HFFc6 (cell line): Measurements from ENCODE around the gene CYP2S1. TPM values are rescaled to one million over a fixed set of nuclear protein-coding genes. Genes with fewer than 3 reads are reported as not detected.

Experiments
- DNase-seq: peaks from one replicate; pipeline ENCODE4 v3.0.0-alpha.2; 2018
- H3K27ac Mint-ChIP-seq: 2 replicates; pipeline ENCODE4 v1.8.0; 2020; ENCODE audit warnings: mild to moderate bottlenecking, mixed read lengths
- H3K27me3 Mint-ChIP-seq: 2 replicates; pipeline ENCODE4 v1.8.0; 2021; ENCODE audit warnings: mild to moderate bottlenecking, moderate library complexity, mixed read lengths; ENCODE audit not compliant: insufficient read depth
- H3K36me3 Mint-ChIP-seq: 2 replicates; pipeline ENCODE4 v1.8.0; 2021; ENCODE audit warnings: low read depth, mixed read lengths
- H3K4me1 Mint-ChIP-seq: 2 replicates; pipeline ENCODE4 v1.8.0; 2020; ENCODE audit warnings: low read depth, mixed read lengths
- H3K4me3 Mint-ChIP-seq: 2 replicates; pipeline ENCODE4 v1.8.0; 2020; ENCODE audit warnings: mild to moderate bottlenecking, moderate library complexity, mixed read lengths
- H3K9me3 Mint-ChIP-seq: 2 replicates; pipeline ENCODE4 v1.8.0; 2020; ENCODE audit warnings: mild to moderate bottlenecking, mixed read lengths
- total RNA-seq, 6 experiments: library from RNA; stranded (reverse); fragmentation: NEBNext Ultra II Directional; extraction: Animal tissue kit (Norgen Biotek cat#: 25700); gene quantifications; 2 replicates in 1 of 6; 3 replicates in 5 of 6; pipeline ENCODE4 v1.2.3, GENCODE V29; 2021
- TF ChIP-seq, protein P1 (sequence below): fragments of 200-600 bp; sonication (generic); IDR thresholded peaks from 2 replicates; pipeline ENCODE4 v1.5.0; 2021; ENCODE audit warnings: antibody characterized with exemption, mild to moderate bottlenecking

The CYP2S1 gene
- total RNA-seq, 6 experiments from 2014 or later, result 0.65 to 1.6 (median 1.1) TPM

DNA sequence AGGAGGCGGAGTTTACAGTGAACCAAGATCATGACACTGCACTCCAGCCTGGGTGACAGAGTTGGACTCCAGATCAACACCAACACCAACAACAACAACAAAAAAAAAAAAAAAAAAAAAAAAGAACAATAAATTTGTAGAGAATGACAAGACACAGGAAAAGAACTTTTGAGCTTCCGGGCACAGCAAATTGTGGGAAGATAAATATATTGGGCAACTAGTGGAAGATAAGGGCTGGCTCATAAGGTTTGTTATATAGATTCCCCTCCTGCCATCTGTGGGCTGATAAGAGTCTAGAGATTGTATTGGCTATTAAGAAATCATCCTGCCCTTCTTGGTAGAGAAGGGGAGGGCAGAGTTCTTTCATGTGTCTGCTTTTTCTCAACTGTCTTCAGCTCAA, 33.1 kb upstream of the CYP2S1 start:
- TF ChIP-seq, protein P1, sequence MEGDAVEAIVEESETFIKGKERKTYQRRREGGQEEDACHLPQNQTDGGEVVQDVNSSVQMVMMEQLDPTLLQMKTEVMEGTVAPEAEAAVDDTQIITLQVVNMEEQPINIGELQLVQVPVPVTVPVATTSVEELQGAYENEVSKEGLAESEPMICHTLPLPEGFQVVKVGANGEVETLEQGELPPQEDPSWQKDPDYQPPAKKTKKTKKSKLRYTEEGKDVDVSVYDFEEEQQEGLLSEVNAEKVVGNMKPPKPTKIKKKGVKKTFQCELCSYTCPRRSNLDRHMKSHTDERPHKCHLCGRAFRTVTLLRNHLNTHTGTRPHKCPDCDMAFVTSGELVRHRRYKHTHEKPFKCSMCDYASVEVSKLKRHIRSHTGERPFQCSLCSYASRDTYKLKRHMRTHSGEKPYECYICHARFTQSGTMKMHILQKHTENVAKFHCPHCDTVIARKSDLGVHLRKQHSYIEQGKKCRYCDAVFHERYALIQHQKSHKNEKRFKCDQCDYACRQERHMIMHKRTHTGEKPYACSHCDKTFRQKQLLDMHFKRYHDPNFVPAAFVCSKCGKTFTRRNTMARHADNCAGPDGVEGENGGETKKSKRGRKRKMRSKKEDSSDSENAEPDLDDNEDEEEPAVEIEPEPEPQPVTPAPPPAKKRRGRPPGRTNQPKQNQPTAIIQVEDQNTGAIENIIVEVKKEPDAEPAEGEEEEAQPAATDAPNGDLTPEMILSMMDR, result no peak
- DNase-seq, result no peak
- Mint-ChIP-seq H3K4me1 (no peaks in the 10 kb centered on the region), H3K27me3 (peaks cover 4% of the 10 kb centered on the region), H3K9me3 (no peaks in the 10 kb centered on the region), H3K4me3 (no peak overlapping the region), H3K36me3 (no peaks in the 10 kb centered on the region), H3K27ac (no peak overlapping the region)

DNA sequence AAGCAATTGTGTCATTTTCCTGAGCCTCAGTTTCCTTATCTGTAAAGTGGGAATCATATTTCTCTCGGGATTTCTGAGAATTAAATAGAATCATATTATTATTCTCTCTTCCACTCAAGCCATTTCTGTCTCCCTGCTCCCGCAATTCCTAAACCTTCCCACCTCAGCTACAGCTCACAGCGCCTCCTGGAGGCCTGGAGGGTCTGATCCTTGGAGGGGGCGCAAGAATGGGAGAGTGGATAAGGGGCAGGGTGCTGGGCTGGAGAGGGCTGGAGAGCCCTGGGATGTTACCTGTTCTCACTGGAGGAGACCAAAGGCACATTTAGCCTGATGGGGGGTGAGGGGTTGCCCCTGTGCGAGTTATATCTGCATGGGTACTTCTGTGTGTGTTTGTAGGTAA, 31.1 kb upstream of the CYP2S1 start:
- H3K36me3 Mint-ChIP-seq, result no peaks in the 10 kb centered on the region
- DNase-seq, result no peak
- no peak overlapping the region for H3K27ac Mint-ChIP-seq
- H3K9me3 Mint-ChIP-seq, result no peaks in the 10 kb centered on the region
- no peak overlapping the region for H3K4me3 Mint-ChIP-seq
- no peaks in the 10 kb centered on the region for H3K4me1 Mint-ChIP-seq
- H3K27me3 Mint-ChIP-seq, result peaks cover 4% of the 10 kb centered on the region
- TF ChIP-seq, protein P1, result peak; percentile 47

DNA sequence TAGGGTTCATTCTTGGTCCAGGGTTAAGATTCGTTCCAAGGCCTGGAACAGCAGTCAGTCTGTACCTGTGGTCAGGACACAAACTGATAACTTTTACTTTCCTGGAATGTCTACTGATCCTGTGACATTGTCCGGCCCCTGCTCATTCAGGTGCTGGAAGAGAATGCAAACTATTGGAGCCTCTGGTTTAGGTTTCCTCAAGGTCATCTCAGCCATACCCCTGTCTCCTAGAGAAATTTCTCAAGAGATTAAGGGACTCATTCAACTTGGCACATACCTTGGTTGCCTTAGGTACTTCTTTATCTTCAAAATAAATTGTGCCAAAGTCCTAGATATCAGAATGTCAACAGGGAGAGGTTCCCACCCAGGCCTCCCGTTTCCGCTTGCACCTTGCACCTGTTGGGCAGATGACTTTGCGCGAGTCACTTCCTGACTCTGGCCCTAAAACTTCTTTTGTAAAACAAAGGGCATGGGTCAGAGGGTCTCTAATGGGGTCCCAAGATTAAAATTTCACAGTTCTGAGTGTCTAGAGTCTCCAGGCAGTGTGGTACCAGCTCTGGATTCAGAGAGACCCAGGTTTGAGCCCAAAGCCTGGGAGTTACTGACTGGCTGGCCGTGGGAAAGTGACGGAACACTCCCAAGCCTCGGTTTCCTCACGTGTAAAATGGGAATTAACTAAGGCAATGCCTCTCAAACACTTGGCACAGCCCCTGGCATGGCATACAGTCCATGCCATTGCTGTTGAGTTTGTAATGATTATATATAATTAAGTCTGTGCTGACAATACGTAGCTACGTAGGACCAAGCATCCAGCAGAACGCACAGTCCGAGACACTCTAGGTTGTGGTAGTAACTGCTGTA, 25.8 kb upstream of the CYP2S1 start:
- no peak overlapping the region for H3K4me3 Mint-ChIP-seq
- H3K27ac Mint-ChIP-seq, result no peak overlapping the region
- H3K9me3 Mint-ChIP-seq, result no peaks in the 10 kb centered on the region
- DNase-seq, result no peak
- H3K4me1 Mint-ChIP-seq, result no peaks in the 10 kb centered on the region
- TF ChIP-seq, protein P1, result no peak
- peaks cover 11% of the 10 kb centered on the region for H3K27me3 Mint-ChIP-seq
- H3K36me3 Mint-ChIP-seq, result no peaks in the 10 kb centered on the region

DNA sequence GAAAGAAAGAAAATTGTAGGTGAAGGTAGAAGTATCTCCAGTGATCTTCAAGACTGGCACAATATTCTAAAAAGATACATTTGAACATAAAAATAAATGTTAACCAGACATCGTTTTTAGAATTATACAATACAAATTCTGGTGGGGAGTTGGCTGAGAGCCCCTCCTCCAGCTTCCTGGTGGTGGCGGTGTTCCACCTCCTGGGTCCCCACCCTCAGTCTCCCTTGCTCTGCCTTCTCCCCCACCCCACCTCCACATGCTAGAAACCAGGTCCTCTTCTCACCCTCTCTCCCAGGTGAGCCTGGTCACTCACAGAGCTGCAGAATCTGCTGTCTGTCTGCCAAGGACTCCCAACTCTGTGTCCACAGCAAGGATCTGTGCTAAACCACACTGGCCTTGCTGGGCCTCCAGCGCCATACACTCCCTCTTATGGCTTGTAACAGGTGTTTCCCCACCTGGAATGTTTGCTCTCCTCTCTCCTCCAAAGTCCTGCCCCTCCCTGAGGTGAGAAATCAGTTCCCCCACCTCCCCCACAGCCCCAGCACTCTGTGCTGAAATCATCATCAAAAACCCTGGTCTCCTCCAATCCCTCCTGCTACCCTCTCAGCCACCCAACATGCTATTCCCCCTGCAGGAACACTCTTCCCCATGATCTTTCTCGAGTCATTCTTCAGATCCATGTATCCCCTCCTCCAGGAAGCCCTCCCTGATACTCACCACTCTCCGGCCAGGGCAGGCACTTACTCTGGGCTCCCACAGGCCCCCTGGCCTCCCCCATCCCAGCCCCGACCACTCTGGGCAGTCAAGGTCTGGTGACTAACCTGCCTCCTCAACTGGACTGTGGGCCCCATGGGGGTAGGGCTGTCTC, 20.5 kb upstream of the CYP2S1 start:
- TF ChIP-seq, protein P1, result no peak
- no peaks in the 10 kb centered on the region for H3K9me3 Mint-ChIP-seq
- H3K4me3 Mint-ChIP-seq, result no peak overlapping the region
- H3K36me3 Mint-ChIP-seq, result no peaks in the 10 kb centered on the region
- H3K27ac Mint-ChIP-seq, result no peak overlapping the region
- no peak for DNase-seq
- peaks cover 13% of the 10 kb centered on the region for H3K4me1 Mint-ChIP-seq
- peaks cover 12% of the 10 kb centered on the region for H3K27me3 Mint-ChIP-seq

DNA sequence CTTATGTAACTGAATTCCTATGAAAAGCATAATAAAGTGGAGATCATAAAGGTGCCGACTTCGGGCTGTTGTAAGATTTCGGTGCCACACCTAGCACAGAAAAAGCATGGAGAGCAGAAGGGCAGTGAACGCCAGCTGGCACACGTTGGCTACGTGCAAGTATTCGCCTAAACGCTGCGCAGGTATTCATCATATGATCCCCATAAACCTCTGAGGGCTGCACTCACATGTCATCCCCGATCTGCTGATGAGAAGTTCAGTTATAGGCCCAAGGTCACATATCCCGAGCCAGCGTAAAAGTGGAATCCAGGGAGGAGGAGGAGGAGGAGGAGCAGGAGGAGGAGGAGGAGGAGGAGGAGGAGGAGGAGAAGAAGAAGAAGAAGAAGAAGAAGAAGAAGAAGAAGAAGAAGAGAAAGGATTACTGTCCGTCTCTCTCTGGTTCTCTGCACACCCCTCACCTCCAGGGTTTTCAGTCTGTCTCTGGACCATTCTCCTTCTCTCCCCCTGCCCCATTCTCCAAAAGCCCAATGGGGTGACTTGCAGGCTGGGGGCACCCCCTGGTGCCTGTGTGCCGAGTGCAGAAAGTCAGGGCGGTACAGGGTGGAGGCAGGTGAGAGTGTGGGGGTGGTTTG, 18.6 kb upstream of the CYP2S1 start:
- Mint-ChIP-seq H3K27ac (no peak overlapping the region), H3K27me3 (peaks cover 14% of the 10 kb centered on the region), H3K9me3 (no peaks in the 10 kb centered on the region), H3K36me3 (no peaks in the 10 kb centered on the region), H3K4me1 (peaks cover 13% of the 10 kb centered on the region), H3K4me3 (no peak overlapping the region)
- DNase-seq, result no peak
- TF ChIP-seq, protein P1, result no peak
